AG04450 (cell line): ENCODE data around the gene ZNF367. TPM values are rescaled to one million over a fixed set of nuclear protein-coding genes. Genes with fewer than 3 reads are reported as not detected.

Experiments used
- CTCF ChIA-PET: fragments of 300-600, 350-600 bp; formaldehyde crosslinking; extraction: SDS; loops from one replicate; lab custom pipeline; 2022; ENCODE audit warnings: antibody characterized with exemption, inconsistent platforms; lab: Charles Lee
- POLR2A ChIA-PET: fragments of 350-600 bp; formaldehyde crosslinking; extraction: SDS; loops from one replicate; lab custom pipeline; 2021; ENCODE audit warnings: antibody characterized with exemption, inconsistent platforms; lab: Yijun Ruan, JAX
- DNase-seq: peaks from one replicate; pipeline ENCODE4 v3.0.0-alpha.2; 2011; ENCODE audit warnings: low read depth, low spot score
- H3K27ac ChIP-seq: one replicate; pipeline ENCODE4 v1.5.1; 2012; ENCODE audit warnings: low read depth, low read length, control low read depth
- H3K27me3 ChIP-seq: one replicate; pipeline ENCODE4 v1.6.0; 2012; ENCODE audit warnings: low read length; ENCODE audit not compliant: control insufficient read depth, insufficient read depth
- H3K4me3 ChIP-seq: 2 replicates; pipeline ENCODE4 v1.5.1; 2011; ENCODE audit warnings: mild to moderate bottlenecking, low read depth, low read length, control low read depth
- H3K9me3 ChIP-seq: 2 replicates; pipeline ENCODE4 v1.5.1; 2012; ENCODE audit warnings: low read length; ENCODE audit not compliant: control insufficient read depth, insufficient read depth
- polyA plus RNA-seq: library from polyadenylated mRNA; depleted of rRNA; stranded (reverse); fragments of >200 nt; gene quantifications from 2 replicates; pipeline ENCODE4 v1.2.3, GENCODE V29; 2011
- TF ChIP-seq, protein P1 (sequence below): IDR thresholded peaks from 2 replicates; pipeline ENCODE4 v1.5.1; 2011; ENCODE audit warnings: low read depth, low read length, control low read depth, inconsistent platforms

The ZNF367 gene
- polyA plus RNA-seq, 1 experiment, result 0.60 TPM

DNA sequence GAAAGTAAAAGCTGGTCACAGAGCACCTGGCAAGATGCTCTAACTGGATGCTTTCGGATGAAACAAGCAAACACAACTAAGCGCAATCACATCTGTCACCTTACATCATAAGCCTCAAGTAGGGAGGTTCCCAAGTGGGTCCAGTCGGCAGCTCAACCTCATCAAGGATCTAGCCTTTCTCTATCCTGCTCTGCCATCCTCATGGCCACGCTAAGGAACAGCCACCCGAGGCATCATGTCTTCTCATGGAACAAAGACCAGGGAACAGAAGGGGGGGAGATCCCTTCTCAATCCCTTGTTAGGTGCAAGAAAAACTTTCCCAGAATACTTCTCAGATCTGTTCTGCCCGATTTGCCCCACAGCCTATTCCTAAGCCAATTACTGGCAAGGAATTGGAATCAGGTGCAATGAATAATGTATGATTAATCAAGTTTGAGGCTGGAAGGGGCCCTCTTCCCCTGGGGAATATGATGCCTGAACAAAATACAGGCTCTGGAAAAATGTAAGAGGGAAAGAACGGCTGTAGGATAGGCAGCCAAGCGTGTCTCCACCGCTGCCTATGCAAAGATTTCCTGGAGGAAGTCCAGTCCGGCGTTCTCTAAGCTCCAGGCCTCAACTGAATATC, 30.5 kb upstream of the ZNF367 start:
- TF ChIP-seq, protein P1, sequence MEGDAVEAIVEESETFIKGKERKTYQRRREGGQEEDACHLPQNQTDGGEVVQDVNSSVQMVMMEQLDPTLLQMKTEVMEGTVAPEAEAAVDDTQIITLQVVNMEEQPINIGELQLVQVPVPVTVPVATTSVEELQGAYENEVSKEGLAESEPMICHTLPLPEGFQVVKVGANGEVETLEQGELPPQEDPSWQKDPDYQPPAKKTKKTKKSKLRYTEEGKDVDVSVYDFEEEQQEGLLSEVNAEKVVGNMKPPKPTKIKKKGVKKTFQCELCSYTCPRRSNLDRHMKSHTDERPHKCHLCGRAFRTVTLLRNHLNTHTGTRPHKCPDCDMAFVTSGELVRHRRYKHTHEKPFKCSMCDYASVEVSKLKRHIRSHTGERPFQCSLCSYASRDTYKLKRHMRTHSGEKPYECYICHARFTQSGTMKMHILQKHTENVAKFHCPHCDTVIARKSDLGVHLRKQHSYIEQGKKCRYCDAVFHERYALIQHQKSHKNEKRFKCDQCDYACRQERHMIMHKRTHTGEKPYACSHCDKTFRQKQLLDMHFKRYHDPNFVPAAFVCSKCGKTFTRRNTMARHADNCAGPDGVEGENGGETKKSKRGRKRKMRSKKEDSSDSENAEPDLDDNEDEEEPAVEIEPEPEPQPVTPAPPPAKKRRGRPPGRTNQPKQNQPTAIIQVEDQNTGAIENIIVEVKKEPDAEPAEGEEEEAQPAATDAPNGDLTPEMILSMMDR, result no peak
- no peak overlapping the region for H3K27ac ChIP-seq
- no peaks in the 10 kb centered on the region for H3K27me3 ChIP-seq
- CTCF ChIA-PET, result interaction anchor here (1.2 to 1.8 kb wide), 2 partner anchors 27 to 219 kb away, joined by 3 to 7 read pairs; no protein-coding TSS in a partner anchor
- no peak overlapping the region for H3K4me3 ChIP-seq
- no peak for DNase-seq
- no peaks in the 10 kb centered on the region for H3K9me3 ChIP-seq
- POLR2A ChIA-PET, result no interaction called here

DNA sequence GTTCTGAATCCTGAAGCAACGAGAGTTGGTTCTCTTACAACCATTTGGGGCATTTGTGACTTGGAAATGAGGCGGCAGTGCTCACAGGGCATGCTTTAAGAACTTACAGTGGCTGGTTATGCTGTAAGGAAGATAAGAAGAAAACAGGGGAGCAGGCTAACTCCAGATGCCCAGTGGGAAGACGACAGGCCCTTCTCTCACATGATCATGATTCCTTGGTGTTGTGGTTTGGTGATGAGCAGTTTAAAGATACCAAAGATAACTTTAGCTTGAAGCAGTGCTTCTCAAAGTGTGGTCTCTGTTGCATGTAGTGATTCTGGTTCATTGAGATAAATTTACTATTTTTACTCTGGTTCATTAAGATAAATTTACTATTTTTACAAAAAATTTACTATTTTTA, 29.2 kb upstream of the ZNF367 start:
- no peak for DNase-seq
- no peak overlapping the region for H3K4me3 ChIP-seq
- no peaks in the 10 kb centered on the region for H3K27me3 ChIP-seq
- TF ChIP-seq, protein P1, result no peak
- no peak overlapping the region for H3K27ac ChIP-seq
- no peaks in the 10 kb centered on the region for H3K9me3 ChIP-seq
- ChIA-PET CTCF (no interaction called here), POLR2A (no interaction called here)

DNA sequence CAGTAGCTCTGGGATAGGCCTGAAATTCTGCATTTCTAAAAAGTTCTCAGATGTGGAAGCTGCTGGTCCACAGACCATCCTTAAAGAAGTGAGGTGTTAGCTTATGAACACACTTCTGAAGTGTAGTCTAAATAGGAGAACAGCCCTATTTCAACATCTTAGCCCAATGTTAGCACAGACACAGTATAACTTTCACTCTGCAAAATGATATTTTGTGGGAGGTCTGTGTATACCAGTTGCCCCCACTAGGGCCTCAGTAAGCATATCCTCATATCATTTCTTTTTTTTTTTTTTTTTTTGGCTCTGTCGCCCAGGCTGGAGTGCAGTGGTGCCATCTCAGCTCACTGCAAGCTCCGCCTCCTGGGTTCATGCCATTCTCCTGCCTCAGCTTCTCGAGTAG, 24.3 kb upstream of the ZNF367 start:
- no peak for DNase-seq
- H3K4me3 ChIP-seq, result no peak overlapping the region
- TF ChIP-seq, protein P1, result peak; percentile 8; the same call in 1 of the 2 replicates
- H3K27ac ChIP-seq, result no peak overlapping the region
- H3K27me3 ChIP-seq, result no peaks in the 10 kb centered on the region
- ChIA-PET POLR2A (no interaction called here), CTCF (interaction anchor here (0.7 to 2.0 kb wide), 14 partner anchors 8 to 324 kb away, joined by 3 to 10 read pairs (median 3); no protein-coding TSS in a partner anchor)
- no peaks in the 10 kb centered on the region for H3K9me3 ChIP-seq

- ChIA-PET POLR2A (no interaction called here), CTCF (interaction anchor here (0.7 to 2.0 kb wide), 12 partner anchors 8 to 324 kb away, joined by 3 to 10 read pairs (median 3); no protein-coding TSS in a partner anchor)
- Histone ChIP-seq H3K27me3 (no peaks in the 10 kb centered on the region), H3K9me3 (no peaks in the 10 kb centered on the region), H3K4me3 (no peak overlapping the region), H3K27ac (no peak overlapping the region)
- TF ChIP-seq, protein P1, result peak; percentile 44
- DNase-seq, result no peak
These were observed 23.8 kb upstream of the ZNF367 start for GRCh38 chr9:96441798-96442445.

- POLR2A ChIA-PET, result no interaction called here
- TF ChIP-seq, protein P1, result no peak
- Histone ChIP-seq H3K9me3 (no peaks in the 10 kb centered on the region), H3K27ac (no peak overlapping the region), H3K4me3 (no peak overlapping the region), H3K27me3 (no peaks in the 10 kb centered on the region)
- CTCF ChIA-PET, result interaction anchor here (1.6 to 2.0 kb wide), 2 partner anchors 213 to 226 kb away, joined by 3 to 10 read pairs; no protein-coding TSS in a partner anchor
- DNase-seq, result no peak
These were observed 22.6 kb upstream of the ZNF367 start for GRCh38 chr9:96440671-96441199.
